Activated CD8-positive, alpha-beta memory T cell treated with anti-CD3 and anti-CD28 coated beads, Interleukin-2, amount 50 U/mL, for 24 hours (primary cell): ENCODE measurements around the gene PFDN1.

Experiments used
- DNase-seq: peaks from one replicate; pipeline ENCODE4 v3.0.0-alpha.2; 2020; ENCODE audit errors: extremely low read depth

Gene PFDN1

GRCh38 chr5:140239461-140239860, 63.4 kb downstream of the PFDN1 start:
- no peak for DNase-seq

- no peak for DNase-seq
These were observed 64.1 kb downstream of the PFDN1 start for GRCh38 chr5:140238756-140239155.

GRCh38 chr5:140236891-140237598, 65.9 kb downstream of the PFDN1 start:
- no peak for DNase-seq

GRCh38 chr5:140235791-140236551, 66.9 kb downstream of the PFDN1 start:
- DNase-seq, result no peak

GRCh38 chr5:140234377-140234989, 68.4 kb downstream of the PFDN1 start:
- no peak for DNase-seq

- no peak for DNase-seq
These were observed 70.2 kb downstream of the PFDN1 start for GRCh38 chr5:140232731-140233130.

- no peak for DNase-seq
These were observed 72.5 kb downstream of the PFDN1 start for GRCh38 chr5:140230373-140230772.

- no peak for DNase-seq
These were observed 74.5 kb downstream of the PFDN1 start for GRCh38 chr5:140228364-140228837.

- DNase-seq, result no peak
These were observed 75.9 kb downstream of the PFDN1 start for GRCh38 chr5:140227046-140227445.

GRCh38 chr5:140225396-140225795, 77.5 kb downstream of the PFDN1 start:
- no peak for DNase-seq

GRCh38 chr5:140224658-140225057, 78.2 kb downstream of the PFDN1 start:
- DNase-seq, result no peak

GRCh38 chr5:140223567-140223966, 79.3 kb downstream of the PFDN1 start:
- no peak for DNase-seq

GRCh38 chr5:140222416-140222815, 80.5 kb downstream of the PFDN1 start:
- no peak for DNase-seq

- no peak for DNase-seq
These were observed 81.1 kb downstream of the PFDN1 start for GRCh38 chr5:140221697-140222223.

GRCh38 chr5:140220698-140221064, 82.2 kb downstream of the PFDN1 start:
- no peak for DNase-seq

- no peak for DNase-seq
These were observed 82.7 kb downstream of the PFDN1 start for GRCh38 chr5:140220032-140220697.

GRCh38 chr5:140219068-140219991, 83.6 kb downstream of the PFDN1 start:
- DNase-seq, result no peak

- no peak for DNase-seq
These were observed 85.4 kb downstream of the PFDN1 start for GRCh38 chr5:140217299-140218026.

GRCh38 chr5:140216478-140217074, 86.3 kb downstream of the PFDN1 start:
- no peak for DNase-seq

- DNase-seq, result no peak
These were observed 87.6 kb downstream of the PFDN1 start for GRCh38 chr5:140215276-140215675.
